Esophagus muscularis mucosa (tissue), 4 donors: ENCODE results near the gene HOXC9. TPM values are rescaled to one million over a fixed set of nuclear protein-coding genes. Genes with fewer than 3 reads are reported as not detected.
A peak's percentile ranks its signal among the peaks of the same experiment; 100 is the strongest.

Source experiments
- DNase-seq: peaks from one replicate; pipeline ENCODE4 v3.0.0-alpha.2; 2017; ENCODE audit errors: extremely low spot score
- H3K27ac ChIP-seq, 4 donors: fragments of 200-600 bp; sonication (generic); replicated peaks in 1 of 4; 1 replicate in 3 of 4; 2 replicates in 1 of 4; pipeline ENCODE4 v1.5.1; 2016 to 2019; ENCODE audit warnings: mild to moderate bottlenecking in 1 of 4
- H3K27me3 ChIP-seq, 4 donors: fragments of 200-600 bp; sonication (generic); one replicate each; pipeline versions ENCODE4 v1.5.1 to v1.6.0; 2016 to 2019
- H3K36me3 ChIP-seq, 4 donors: fragments of 200-600 bp; sonication (generic); one replicate each; pipeline ENCODE4 v1.5.1; 2016 to 2019
- H3K4me1 ChIP-seq, 4 donors: fragments of 200-600 bp; sonication (generic); one replicate each; pipeline ENCODE4 v1.5.1; 2016 to 2019
- H3K4me3 ChIP-seq, 4 donors: fragments of 200-600 bp; sonication (generic); 1 replicate in 2 of 4; 2 replicates in 2 of 4; pipeline ENCODE4 v1.5.1; 2016 to 2019; ENCODE audit warnings: mild to moderate bottlenecking in 4 of 4, moderate library complexity in 1 of 4
- H3K9me3 ChIP-seq, 4 donors: fragments of 200-600 bp; sonication (generic); 1 replicate in 3 of 4; 2 replicates in 1 of 4; pipeline ENCODE4 v1.5.1; 2016 to 2019
- CTCF ChIP-seq, 3 experiments: fragments of 200-600 bp in 2 of 3; fragments of 450-650 bp in 1 of 3; sonication (generic) in 2 of 3; IDR thresholded peaks; one replicate each; pipeline ENCODE4 v1.5.1; 2017 to 2019; ENCODE audit warnings: antibody characterized with exemption in 3 of 3, mild to moderate bottlenecking in 2 of 3, moderate library complexity in 1 of 3
- EP300 ChIP-seq: sonication (generic); formaldehyde crosslinking; IDR thresholded peaks from one replicate; pipeline ENCODE4 v1.6.1; 2017; ENCODE audit warnings: antibody characterized with exemption
- POLR2A ChIP-seq: fragments of 450-650 bp; IDR thresholded peaks from one replicate; pipeline ENCODE4 v1.6.1; 2017; ENCODE audit warnings: antibody characterized with exemption, moderate library complexity, mild to moderate bottlenecking, low read depth
- POLR2AphosphoS5 ChIP-seq, 2 donors: sonication (generic); formaldehyde crosslinking; IDR thresholded peaks; one replicate each; pipeline ENCODE4 v1.6.1; 2017; ENCODE audit warnings: antibody characterized with exemption in 2 of 2
- WGBS: methylation state at CpG from one replicate; pipeline ENCODE4 v1.1.5; 2018; 5-methylcytosine and 5-hydroxymethylcytosine counted together
- intact Hi-C: fragments of 100-400 bp; cut with DNase I; formaldehyde crosslinking; loops from one replicate; pipeline ENCODE4 v1.15.1; 2023
- total RNA-seq, 4 donors: library from RNA; depleted of rRNA; stranded (reverse); fragments of >200 nt; gene quantifications; one replicate each; pipeline versions ENCODE4 v1.1.0 to v1.2.1, GENCODE V29; 2016

HOXC9 gene
- total RNA-seq, 4 donors from 2014 or later = not detected

GRCh38 chr12:54047964-54048303 lies 48.0 kb downstream of the HOXC9 start:
- Histone ChIP-seq H3K4me1 (peaks cover 11 to 31% (median 29%) of the 10 kb centered on the region in 4 donors), H3K4me3 (no peak overlapping the region), H3K9me3 (no peaks in the 10 kb centered on the region), H3K27me3 (peaks cover 0 to 51% (median 2%) of the 10 kb centered on the region in 4 donors), H3K27ac (no peak overlapping the region), H3K36me3 (no peaks in the 10 kb centered on the region)
- intact Hi-C loops = no loop called here
- WGBS = 82% methylated on average over 8 of the region's 8 CpGs
- DNase-seq = no peak
- TF ChIP-seq CTCF (IDR thresholded peaks at IDR 0.05) (no peak), POLR2A (no peak), EP300 (no peak), POLR2AphosphoS5 (IDR thresholded peaks at IDR 0.05) (no peak)

DNA sequence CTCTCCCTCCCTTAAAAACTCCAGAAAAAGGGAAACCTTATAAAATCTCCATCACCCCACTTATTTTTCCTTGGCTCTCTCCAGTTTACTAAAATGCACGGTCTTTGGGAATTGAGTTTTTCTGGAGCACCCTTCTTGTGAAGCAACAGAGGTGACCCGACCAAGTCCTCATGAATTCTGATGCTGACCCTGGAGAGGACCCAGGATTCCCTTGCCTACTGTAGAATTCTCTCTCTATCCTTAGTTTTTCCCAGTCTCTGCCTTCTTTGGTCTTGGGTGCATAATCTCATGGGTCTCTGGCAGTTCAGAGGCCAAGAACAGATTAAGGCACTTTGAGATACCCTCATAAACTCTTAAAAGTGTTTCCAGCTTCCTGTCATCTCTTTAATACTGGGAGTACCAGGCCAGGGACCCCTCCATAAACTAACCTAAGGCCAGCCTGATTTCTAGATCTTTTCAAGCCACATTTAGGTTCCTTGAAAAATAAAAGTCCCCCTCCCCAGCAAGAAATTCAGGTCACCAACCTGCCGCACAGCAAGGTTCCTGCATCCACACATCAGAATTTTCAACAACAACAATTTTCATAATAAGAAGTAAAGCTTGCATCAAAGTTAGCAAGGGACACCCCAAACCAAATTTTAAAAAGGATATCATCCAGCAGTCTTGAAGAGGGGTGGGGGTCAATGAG lies 48.6 kb downstream of the HOXC9 start:
- WGBS = 75% methylated on average over 3 of the region's 3 CpGs
- H3K27me3 ChIP-seq = peaks cover 0 to 52% (median 2%) of the 10 kb centered on the region in 4 donors
- TF ChIP-seq CTCF (IDR thresholded peaks at IDR 0.05) (no peak), POLR2AphosphoS5 (IDR thresholded peaks at IDR 0.05) (no peak), POLR2A (no peak), EP300 (no peak)
- no peaks in the 10 kb centered on the region for H3K9me3 ChIP-seq
- peaks cover 17 to 35% (median 33%) of the 10 kb centered on the region in 4 donors for H3K4me1 ChIP-seq
- DNase-seq = no peak
- intact Hi-C loops = no loop called here
- no peaks in the 10 kb centered on the region for H3K36me3 ChIP-seq
- no peak overlapping the region for H3K4me3 ChIP-seq
- no peak overlapping the region for H3K27ac ChIP-seq

DNA sequence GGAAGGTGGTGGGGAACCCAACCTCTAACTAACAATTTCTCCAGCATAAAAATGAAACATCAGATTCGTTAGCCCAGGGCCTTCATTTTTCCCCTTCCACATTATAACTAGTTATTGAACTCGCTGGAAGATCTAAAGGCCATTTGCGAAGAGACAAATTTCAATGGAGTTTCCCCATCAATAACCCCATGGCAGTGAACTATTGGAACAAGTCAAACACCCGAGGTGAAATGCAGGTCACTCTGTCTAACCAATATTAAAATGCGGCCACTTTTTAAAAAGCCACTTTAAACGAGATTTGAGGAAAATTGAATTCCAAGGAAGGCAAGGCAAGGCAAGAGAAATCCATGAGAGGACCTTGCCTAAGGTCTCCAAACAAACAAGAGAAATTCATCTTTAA lies 49.1 kb downstream of the HOXC9 start:
- no peak for DNase-seq
- peaks cover 0 to 57% (median 2%) of the 10 kb centered on the region in 4 donors for H3K27me3 ChIP-seq
- H3K4me3 ChIP-seq = no peak overlapping the region
- intact Hi-C loops = no loop called here
- no peaks in the 10 kb centered on the region for H3K36me3 ChIP-seq
- 75% methylated on average over 6 of the region's 6 CpGs for WGBS
- no peak overlapping the region for H3K27ac ChIP-seq
- H3K9me3 ChIP-seq = no peaks in the 10 kb centered on the region
- H3K4me1 ChIP-seq = peaks cover 17 to 38% (median 33%) of the 10 kb centered on the region in 4 donors
- no peak for TF ChIP-seq POLR2A
- no peak for TF ChIP-seq POLR2AphosphoS5 (IDR thresholded peaks at IDR 0.05)
- TF ChIP-seq EP300 = no peak
- TF ChIP-seq CTCF (IDR thresholded peaks at IDR 0.05) = no peak

GRCh38 chr12:54050482-54050810 lies 50.5 kb downstream of the HOXC9 start:
- peaks cover 0 to 54% (median 2%) of the 10 kb centered on the region in 4 donors for H3K27me3 ChIP-seq
- TF ChIP-seq POLR2AphosphoS5 (IDR thresholded peaks at IDR 0.05) (no peak), POLR2A (no peak), CTCF (IDR thresholded peaks at IDR 0.05) (no peak)
- no peaks in the 10 kb centered on the region for H3K36me3 ChIP-seq
- no peak for DNase-seq
- peaks cover 17 to 52% (median 44%) of the 10 kb centered on the region in 4 donors for H3K4me1 ChIP-seq
- 44% methylated on average over 2 of the region's 2 CpGs for WGBS
- intact Hi-C loops = no loop called here
- peak overlapping the region in 1 of 4 donors; percentile 34 for H3K27ac ChIP-seq
- H3K9me3 ChIP-seq = no peaks in the 10 kb centered on the region
- H3K4me3 ChIP-seq = peak overlapping the region in 1 of 4 donors; percentile 1
